HG03060 (cell line): ENCODE data around the gene RFPL4A.

ENCODE experiments used
- ATAC-seq: cut with Tn5 transposase; IDR thresholded peaks from one replicate; pipeline ENCODE4 v1.9.1; 2021; ENCODE audit warnings: low read depth, moderate number of reproducible peaks; ENCODE audit not compliant: unreplicated experiment

The RFPL4A gene

DNA sequence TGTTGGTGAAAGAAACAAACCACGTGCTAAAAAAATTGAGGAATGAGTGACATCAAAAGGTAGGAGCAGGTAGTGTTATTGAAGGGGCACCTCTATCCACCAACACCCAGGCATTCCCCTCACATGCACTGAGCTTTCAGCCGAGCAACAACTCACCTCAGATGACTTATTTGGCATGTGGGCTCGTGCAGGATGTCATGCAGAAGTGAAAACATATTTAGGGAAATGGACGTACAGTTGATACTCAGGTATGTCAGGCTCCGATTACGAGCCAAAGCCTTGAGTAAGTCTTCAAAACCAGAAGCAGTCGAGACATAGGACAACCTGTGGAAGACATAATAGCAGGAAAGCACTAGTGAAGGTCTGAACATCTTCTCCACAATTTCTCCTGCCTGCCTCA is 42.5 kb downstream of the RFPL4A start:
- no peak for ATAC-seq

DNA sequence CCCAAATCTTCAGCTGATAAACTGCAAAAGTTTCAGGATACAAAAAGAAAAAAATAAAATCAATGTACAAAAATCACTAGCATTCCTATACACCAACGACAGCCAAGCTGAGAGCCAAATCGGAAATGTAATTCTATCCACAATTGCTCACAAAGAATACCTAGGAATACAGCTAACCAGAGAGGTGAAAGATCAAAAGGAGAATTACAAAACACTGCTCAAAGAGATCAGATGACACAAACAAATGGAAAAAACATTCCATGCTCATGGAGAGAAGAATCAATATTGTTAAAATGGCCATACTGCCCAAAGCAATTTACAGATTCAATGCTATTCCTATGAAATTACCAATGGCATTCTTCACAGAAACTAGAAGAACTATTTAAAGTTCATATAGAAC is 43.4 kb downstream of the RFPL4A start:
- ATAC-seq, result no peak

DNA sequence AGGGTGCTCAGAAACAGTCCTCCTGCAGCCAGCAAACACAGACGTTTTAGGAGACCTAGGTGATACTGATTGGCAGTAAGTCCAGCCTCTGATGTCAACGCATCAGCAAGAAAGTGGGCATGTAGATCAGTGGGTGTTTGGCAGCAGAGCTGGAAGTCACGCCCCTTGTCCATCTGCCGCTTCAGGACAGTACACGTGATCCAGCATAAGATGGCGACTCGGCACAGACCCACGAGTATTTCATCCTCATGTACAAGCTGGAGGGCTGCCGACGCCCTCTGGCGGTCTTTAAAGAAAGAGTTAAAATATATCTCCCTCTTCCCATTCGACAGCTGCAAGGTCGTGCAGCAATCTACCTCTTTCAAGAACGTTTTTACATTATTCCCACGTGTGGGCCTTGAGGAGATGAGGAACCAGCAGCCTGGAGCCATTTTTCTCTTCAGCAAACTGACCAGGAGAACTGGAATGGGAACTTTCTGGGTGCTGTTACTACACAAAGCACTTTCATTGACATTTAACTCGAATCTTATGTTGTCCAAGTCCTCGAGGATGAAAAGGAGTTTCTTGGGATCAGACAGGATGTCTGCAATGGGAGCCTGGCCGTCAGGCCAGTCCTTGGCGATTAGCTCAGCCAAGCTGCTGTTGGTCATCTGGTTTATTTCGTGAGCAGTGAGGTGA is 50.6 kb downstream of the RFPL4A start:
- ATAC-seq, result no peak

DNA sequence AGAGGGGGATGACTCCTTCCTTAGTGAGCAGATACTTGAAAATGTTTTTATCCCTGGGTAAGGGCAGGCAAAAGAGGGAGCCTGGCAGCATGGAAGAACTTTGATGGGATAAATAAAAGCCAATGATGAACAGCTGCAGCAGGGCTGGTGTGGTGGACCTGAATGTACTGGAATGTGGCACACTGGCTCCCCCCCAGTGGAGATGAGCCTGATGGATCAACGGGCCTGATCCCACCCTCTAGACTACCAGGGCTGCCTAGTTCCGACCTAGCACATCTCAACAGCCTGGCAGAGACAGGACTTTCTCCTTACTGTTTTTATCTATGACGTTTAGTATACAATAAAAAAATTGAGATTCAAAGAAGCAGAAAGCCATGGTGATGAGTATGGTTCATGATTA is 52.4 kb downstream of the RFPL4A start:
- ATAC-seq, result no peak

DNA sequence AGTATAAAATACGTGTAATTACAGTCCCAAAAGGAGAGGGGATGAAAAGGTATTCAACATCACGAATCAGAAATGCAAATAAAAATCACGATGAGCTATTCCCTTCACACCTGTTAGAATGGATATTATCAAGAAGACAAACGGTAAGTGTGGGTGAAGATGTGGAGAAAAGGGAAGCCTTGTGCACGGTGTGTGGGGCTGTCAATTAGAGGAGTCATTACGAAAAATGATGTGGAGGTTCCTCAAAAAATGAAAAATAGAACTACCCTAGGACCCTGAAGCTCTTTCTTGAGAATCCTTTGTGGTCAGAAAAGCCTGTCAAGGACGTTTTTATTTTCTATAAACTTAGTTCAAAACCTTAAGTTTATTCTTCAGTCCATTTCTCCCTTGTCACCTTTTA is 53.6 kb downstream of the RFPL4A start:
- no peak for ATAC-seq
